ENCODE data around the gene RLN3.
"Not testable (repeated sequence)": the region's sequence is repeated elsewhere in the genome, so short reads cannot be mapped to it uniquely, and the experiment has no call there.

RLN3 gene

GRCh38 chr19:14006766-14007562 lies 21.0 kb upstream of the RLN3 start:
- Histone ChIP-seq H3K9ac (ENCODE audit: insufficient read length, low read depth) (peak overlapping the region; percentile 93), H3K27me3 (ENCODE audit: insufficient read depth, insufficient read length) (no peaks in the 10 kb centered on the region), H3K4me3 (ENCODE audit: insufficient read length, low read depth) (peak overlapping the region; percentile 55), H3K9me3 (ENCODE audit: insufficient read depth, low read length) (no peaks in the 10 kb centered on the region), H3K4me1 (ENCODE audit: insufficient read depth, insufficient read length) (peaks cover 5% of the 10 kb centered on the region), H3K36me3 (ENCODE audit: insufficient read depth, insufficient read length, low read length) (no peaks in the 10 kb centered on the region)
- no peak for DNase-seq (ENCODE audit: low read depth, low spot score)
- TF ChIP-seq SUZ12 (IDR thresholded peaks at IDR 0.05; ENCODE audit: extremely low read depth, insufficient read depth, insufficient read length) (no peak), YY1 (IDR thresholded peaks at IDR 0.05; ENCODE audit: insufficient read depth, insufficient read length) (no peak), ZNF274 (IDR thresholded peaks at IDR 0.05; ENCODE audit: low read depth, low read length) (no peak)

GRCh38 chr19:14012378-14012915 lies 15.5 kb upstream of the RLN3 start:
- no peak for TF ChIP-seq YY1 (IDR thresholded peaks at IDR 0.05; ENCODE audit: insufficient read depth, insufficient read length)
- TF ChIP-seq ZNF274 (IDR thresholded peaks at IDR 0.05; ENCODE audit: low read depth, low read length) = no peak
- no peak for TF ChIP-seq SUZ12 (IDR thresholded peaks at IDR 0.05; ENCODE audit: extremely low read depth, insufficient read depth, insufficient read length)
- no peak for DNase-seq (ENCODE audit: low read depth, low spot score)
- H3K9me3 ChIP-seq (ENCODE audit: insufficient read depth, low read length) = no peaks in the 10 kb centered on the region
- H3K36me3 ChIP-seq (ENCODE audit: insufficient read depth, insufficient read length, low read length) = no peaks in the 10 kb centered on the region
- H3K4me1 ChIP-seq (ENCODE audit: insufficient read depth, insufficient read length) = no peaks in the 10 kb centered on the region
- H3K9ac ChIP-seq (ENCODE audit: insufficient read length, low read depth) = no peak overlapping the region
- H3K4me3 ChIP-seq (ENCODE audit: insufficient read length, low read depth) = no peak overlapping the region
- H3K27me3 ChIP-seq (ENCODE audit: insufficient read depth, insufficient read length) = no peaks in the 10 kb centered on the region

DNA sequence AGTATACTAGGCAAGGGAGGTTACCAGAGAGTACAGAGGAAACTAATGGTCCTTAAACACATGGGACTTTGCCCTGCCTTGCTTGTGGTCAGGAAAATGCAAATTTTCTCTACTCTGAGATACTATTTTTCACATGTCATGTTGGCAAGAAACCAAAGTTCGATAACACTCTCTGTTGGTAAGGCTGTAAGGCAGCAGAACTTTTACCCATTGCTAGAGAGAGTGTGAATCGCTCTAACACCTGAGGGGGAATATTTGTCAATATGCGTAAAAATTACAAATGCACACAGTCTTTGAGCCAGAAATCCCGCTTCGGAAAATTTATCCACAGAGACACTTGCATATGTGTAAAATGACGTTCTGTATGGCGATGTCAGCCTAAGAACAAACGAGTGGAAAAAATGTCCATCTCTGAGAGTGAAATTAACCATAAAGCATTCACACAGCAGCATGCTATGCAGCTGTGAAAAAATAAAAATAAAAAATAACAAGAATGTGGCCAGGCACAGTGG lies 12.4 kb upstream of the RLN3 start:
- TF ChIP-seq YY1 (IDR thresholded peaks at IDR 0.05; ENCODE audit: insufficient read depth, insufficient read length) (no peak), ZNF274 (IDR thresholded peaks at IDR 0.05; ENCODE audit: low read depth, low read length) (no peak), SUZ12 (IDR thresholded peaks at IDR 0.05; ENCODE audit: extremely low read depth, insufficient read depth, insufficient read length) (no peak)
- H3K36me3 ChIP-seq (ENCODE audit: insufficient read depth, insufficient read length, low read length) = no peaks in the 10 kb centered on the region
- no peaks in the 10 kb centered on the region for H3K9me3 ChIP-seq (ENCODE audit: insufficient read depth, low read length)
- no peak overlapping the region for H3K4me3 ChIP-seq (ENCODE audit: insufficient read length, low read depth)
- no peak for DNase-seq (ENCODE audit: low read depth, low spot score)
- no peak overlapping the region for H3K9ac ChIP-seq (ENCODE audit: insufficient read length, low read depth)
- no peaks in the 10 kb centered on the region for H3K4me1 ChIP-seq (ENCODE audit: insufficient read depth, insufficient read length)
- no peaks in the 10 kb centered on the region for H3K27me3 ChIP-seq (ENCODE audit: insufficient read depth, insufficient read length)

GRCh38 chr19:14019100-14019499 lies 8.8 kb upstream of the RLN3 start:
- no peak overlapping the region for H3K9ac ChIP-seq (ENCODE audit: insufficient read length, low read depth)
- H3K4me3 ChIP-seq (ENCODE audit: insufficient read length, low read depth) = no peak overlapping the region
- no peak for TF ChIP-seq ZNF274 (IDR thresholded peaks at IDR 0.05; ENCODE audit: low read depth, low read length)
- TF ChIP-seq SUZ12 (IDR thresholded peaks at IDR 0.05; ENCODE audit: extremely low read depth, insufficient read depth, insufficient read length) = no peak
- TF ChIP-seq YY1 (IDR thresholded peaks at IDR 0.05; ENCODE audit: insufficient read depth, insufficient read length) = no peak

DNA sequence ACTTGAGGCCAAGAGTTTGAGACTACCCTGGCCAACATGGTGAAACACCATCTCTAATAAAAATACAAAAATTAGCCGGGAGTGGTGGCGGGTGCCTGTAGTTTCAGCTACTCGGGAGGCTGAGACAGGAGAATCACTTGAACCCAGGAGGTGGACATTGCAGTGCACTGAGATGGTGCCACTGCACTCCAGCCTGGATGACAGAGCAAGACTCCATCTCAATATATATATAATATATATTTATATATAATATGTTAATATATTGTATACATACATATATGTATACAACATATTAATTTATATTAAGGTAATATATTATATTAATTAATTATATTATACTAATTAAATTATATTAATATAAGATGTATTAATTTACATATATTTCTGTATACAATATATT lies 8.2 kb upstream of the RLN3 start:
- not testable (repeated sequence) for H3K27me3 ChIP-seq (ENCODE audit: insufficient read depth, insufficient read length); H3K36me3 ChIP-seq (ENCODE audit: insufficient read depth, insufficient read length, low read length); H3K4me1 ChIP-seq (ENCODE audit: insufficient read depth, insufficient read length); DNase-seq (ENCODE audit: low read depth, low spot score); H3K4me3 ChIP-seq (ENCODE audit: insufficient read length, low read depth); H3K9me3 ChIP-seq (ENCODE audit: insufficient read depth, low read length); H3K9ac ChIP-seq (ENCODE audit: insufficient read length, low read depth)

More at GRCh38 chr19:14019100-14019499, 8.8 kb upstream of the RLN3 start:
- no peak for DNase-seq (ENCODE audit: low read depth, low spot score)
- no peaks in the 10 kb centered on the region for H3K27me3 ChIP-seq (ENCODE audit: insufficient read depth, insufficient read length)
- peaks cover 2% of the 10 kb centered on the region for H3K4me1 ChIP-seq (ENCODE audit: insufficient read depth, insufficient read length)
- H3K36me3 ChIP-seq (ENCODE audit: insufficient read depth, insufficient read length, low read length) = no peaks in the 10 kb centered on the region
- no peaks in the 10 kb centered on the region for H3K9me3 ChIP-seq (ENCODE audit: insufficient read depth, low read length)

- Histone ChIP-seq H3K9me3 (ENCODE audit: insufficient read depth, low read length) (no peaks in the 10 kb centered on the region), H3K4me1 (ENCODE audit: insufficient read depth, insufficient read length) (peaks cover 2% of the 10 kb centered on the region), H3K36me3 (ENCODE audit: insufficient read depth, insufficient read length, low read length) (no peaks in the 10 kb centered on the region), H3K9ac (ENCODE audit: insufficient read length, low read depth) (no peak overlapping the region), H3K4me3 (ENCODE audit: insufficient read length, low read depth) (no peak overlapping the region), H3K27me3 (ENCODE audit: insufficient read depth, insufficient read length) (no peaks in the 10 kb centered on the region)
- TF ChIP-seq SUZ12 (IDR thresholded peaks at IDR 0.05; ENCODE audit: extremely low read depth, insufficient read depth, insufficient read length) (no peak), ZNF274 (IDR thresholded peaks at IDR 0.05; ENCODE audit: low read depth, low read length) (no peak), YY1 (IDR thresholded peaks at IDR 0.05; ENCODE audit: insufficient read depth, insufficient read length) (no peak)
- DNase-seq (ENCODE audit: low read depth, low spot score) = no peak
These were observed 6.5 kb upstream of the RLN3 start for GRCh38 chr19:14021474-14021873.

- DNase-seq (ENCODE audit: low read depth, low spot score) = no peak
- H3K27me3 ChIP-seq (ENCODE audit: insufficient read depth, insufficient read length) = no peaks in the 10 kb centered on the region
- no peak for TF ChIP-seq ZNF274 (IDR thresholded peaks at IDR 0.05; ENCODE audit: low read depth, low read length)
- TF ChIP-seq SUZ12 (IDR thresholded peaks at IDR 0.05; ENCODE audit: extremely low read depth, insufficient read depth, insufficient read length) = no peak
- TF ChIP-seq YY1 (IDR thresholded peaks at IDR 0.05; ENCODE audit: insufficient read depth, insufficient read length) = no peak
- no peak overlapping the region for H3K4me3 ChIP-seq (ENCODE audit: insufficient read length, low read depth)
- no peak overlapping the region for H3K9ac ChIP-seq (ENCODE audit: insufficient read length, low read depth)
- H3K4me1 ChIP-seq (ENCODE audit: insufficient read depth, insufficient read length) = peaks cover 2% of the 10 kb centered on the region
- no peaks in the 10 kb centered on the region for H3K9me3 ChIP-seq (ENCODE audit: insufficient read depth, low read length)
- no peaks in the 10 kb centered on the region for H3K36me3 ChIP-seq (ENCODE audit: insufficient read depth, insufficient read length, low read length)
These were observed 5.5 kb upstream of the RLN3 start for GRCh38 chr19:14022469-14022868.
